Measurements from ENCODE around the gene ZNF853.

ZNF853 gene

GRCh38 chr7:6649241-6649961, 34.0 kb downstream of the ZNF853 start:
- CTCF ChIA-PET, result no interaction called here
- POLR2A ChIA-PET, result interaction anchor here (1.4 kb wide), 1 partner anchor 13 kb away, joined by 3 read pairs; no protein-coding TSS in a partner anchor
- no peak for TF ChIP-seq BHLHE40 (IDR thresholded peaks at IDR 0.05; ENCODE audit: borderline replicate concordance)
- TF ChIP-seq, protein P1, sequence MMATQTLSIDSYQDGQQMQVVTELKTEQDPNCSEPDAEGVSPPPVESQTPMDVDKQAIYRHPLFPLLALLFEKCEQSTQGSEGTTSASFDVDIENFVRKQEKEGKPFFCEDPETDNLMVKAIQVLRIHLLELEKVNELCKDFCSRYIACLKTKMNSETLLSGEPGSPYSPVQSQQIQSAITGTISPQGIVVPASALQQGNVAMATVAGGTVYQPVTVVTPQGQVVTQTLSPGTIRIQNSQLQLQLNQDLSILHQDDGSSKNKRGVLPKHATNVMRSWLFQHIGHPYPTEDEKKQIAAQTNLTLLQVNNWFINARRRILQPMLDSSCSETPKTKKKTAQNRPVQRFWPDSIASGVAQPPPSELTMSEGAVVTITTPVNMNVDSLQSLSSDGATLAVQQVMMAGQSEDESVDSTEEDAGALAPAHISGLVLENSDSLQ (IDR thresholded peaks at IDR 0.05), result no peak
- no peak for DNase-seq (ENCODE audit: extremely low spot score)

DNA sequence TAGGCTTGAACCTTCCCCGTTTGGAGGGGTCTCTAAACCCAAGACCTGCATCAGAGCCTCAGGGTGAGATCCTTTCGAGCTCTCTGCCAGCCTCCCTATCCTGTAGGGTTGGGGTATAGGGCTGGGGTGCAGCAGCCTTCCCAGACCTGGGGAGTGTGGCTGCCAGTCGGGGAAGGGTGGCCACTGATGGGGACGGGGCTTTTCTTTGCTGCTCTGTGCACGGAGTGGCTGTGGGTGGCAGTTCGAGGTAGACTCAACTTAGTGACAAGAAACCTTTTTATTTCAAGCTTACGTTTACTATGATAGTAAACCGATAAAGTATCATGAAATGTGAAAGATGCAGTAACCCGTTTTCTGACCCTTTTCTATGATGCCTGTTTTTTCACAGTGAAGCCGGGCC, 34.7 kb downstream of the ZNF853 start:
- POLR2A ChIA-PET, result interaction anchor here (1.4 kb wide), 1 partner anchor 14 kb away, joined by 3 read pairs; no protein-coding TSS in a partner anchor
- CTCF ChIA-PET, result no interaction called here
- TF ChIP-seq FOXM1 (IDR thresholded peaks at IDR 0.05; ENCODE audit: borderline replicate concordance), result no peak
- no peak for TF ChIP-seq HDGF (IDR thresholded peaks at IDR 0.05; ENCODE audit: borderline replicate concordance)
- TF ChIP-seq NFRKB (IDR thresholded peaks at IDR 0.05), result no peak
- TF ChIP-seq ZNF384 (IDR thresholded peaks at IDR 0.05), result no peak
- TF ChIP-seq TARDBP (IDR thresholded peaks at IDR 0.05), result no peak
- no peak for TF ChIP-seq FOXK2 (IDR thresholded peaks at IDR 0.05)
- no peak for TF ChIP-seq ARNT (IDR thresholded peaks at IDR 0.05)
- no peak for TF ChIP-seq FOXA1 (IDR thresholded peaks at IDR 0.05)
- no peak for TF ChIP-seq CTBP1 (IDR thresholded peaks at IDR 0.05; ENCODE audit: borderline replicate concordance)
- TF ChIP-seq SUZ12 (IDR thresholded peaks at IDR 0.05), result no peak
- TF ChIP-seq L3MBTL2 (conservative IDR thresholded peaks at IDR 0.05), result no peak
- TF ChIP-seq ELF4 (IDR thresholded peaks at IDR 0.05), result no peak
- no peak for DNase-seq (ENCODE audit: extremely low spot score)

DNA sequence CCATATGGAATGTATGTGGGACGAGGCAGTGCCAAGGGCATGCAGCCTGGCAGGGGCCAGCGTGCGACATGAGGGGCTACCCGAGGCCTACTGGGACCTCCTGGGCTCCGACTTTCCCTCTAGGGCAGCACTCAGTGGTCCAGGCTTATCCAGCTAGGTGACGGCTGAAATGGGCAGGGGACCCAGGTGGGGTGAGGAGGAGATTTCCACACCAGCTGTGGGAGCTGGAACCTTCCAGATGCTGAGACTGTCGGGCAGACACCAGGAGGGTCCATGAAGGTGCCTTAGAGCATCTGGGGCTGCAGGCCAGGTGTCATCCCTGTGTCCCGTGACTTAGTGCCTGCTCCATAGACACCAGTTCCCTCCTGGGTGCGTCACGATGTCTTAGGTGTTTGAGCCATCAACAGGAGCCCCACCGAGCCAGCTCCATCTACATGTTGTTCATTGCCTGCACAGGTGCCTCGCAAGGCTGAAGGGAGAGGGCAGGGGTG, 35.2 kb downstream of the ZNF853 start:
- TF ChIP-seq CTBP1 (IDR thresholded peaks at IDR 0.05; ENCODE audit: borderline replicate concordance) (no peak), TARDBP (IDR thresholded peaks at IDR 0.05) (no peak), FOXK2 (IDR thresholded peaks at IDR 0.05) (no peak), L3MBTL2 (conservative IDR thresholded peaks at IDR 0.05) (no peak), BHLHE40 (IDR thresholded peaks at IDR 0.05; ENCODE audit: borderline replicate concordance) (no peak), ELF4 (IDR thresholded peaks at IDR 0.05) (no peak), FOXA1 (IDR thresholded peaks at IDR 0.05) (no peak), HDGF (IDR thresholded peaks at IDR 0.05; ENCODE audit: borderline replicate concordance) (no peak), NFRKB (IDR thresholded peaks at IDR 0.05) (no peak), SUZ12 (IDR thresholded peaks at IDR 0.05) (no peak), SP1 (IDR thresholded peaks at IDR 0.05) (no peak), ARNT (IDR thresholded peaks at IDR 0.05) (no peak)
- TF ChIP-seq, protein P1 (IDR thresholded peaks at IDR 0.05), result no peak
- ChIA-PET POLR2A (no interaction called here), CTCF (no interaction called here)
- no peak for DNase-seq (ENCODE audit: extremely low spot score)

GRCh38 chr7:6651851-6652445, 36.5 kb downstream of the ZNF853 start:
- ChIA-PET POLR2A (no interaction called here), CTCF (no interaction called here)
- TF ChIP-seq FOXA1 (IDR thresholded peaks at IDR 0.05) (no peak), HDGF (IDR thresholded peaks at IDR 0.05; ENCODE audit: borderline replicate concordance) (no peak), NFRKB (IDR thresholded peaks at IDR 0.05) (no peak), FOXM1 (IDR thresholded peaks at IDR 0.05; ENCODE audit: borderline replicate concordance) (no peak), LEF1 (IDR thresholded peaks at IDR 0.05; ENCODE audit: borderline replicate concordance) (no peak), ELF4 (IDR thresholded peaks at IDR 0.05) (no peak), BHLHE40 (IDR thresholded peaks at IDR 0.05; ENCODE audit: borderline replicate concordance) (no peak), L3MBTL2 (conservative IDR thresholded peaks at IDR 0.05) (no peak), SP1 (IDR thresholded peaks at IDR 0.05) (no peak), TARDBP (IDR thresholded peaks at IDR 0.05) (no peak)
- TF ChIP-seq, protein P1 (IDR thresholded peaks at IDR 0.05), result no peak
- no peak for DNase-seq (ENCODE audit: extremely low spot score)

- DNase-seq (ENCODE audit: extremely low spot score), result no peak
- ChIA-PET CTCF (no interaction called here), POLR2A (no interaction called here)
- TF ChIP-seq, protein P1 (IDR thresholded peaks at IDR 0.05), result no peak
- no peak for TF ChIP-seq CTBP1 (IDR thresholded peaks at IDR 0.05; ENCODE audit: borderline replicate concordance)
- no peak for TF ChIP-seq FOXA1 (IDR thresholded peaks at IDR 0.05)
- no peak for TF ChIP-seq FOXM1 (IDR thresholded peaks at IDR 0.05; ENCODE audit: borderline replicate concordance)
Measured at GRCh38 chr7:6652446-6653011, 37.1 kb downstream of the ZNF853 start.

Measured in HEK293T (cell line).